NB4 (cell line): ENCODE measurements around the gene YWHAG.
"Not testable (repeated sequence)": the region's sequence is repeated elsewhere in the genome, so short reads cannot be mapped to it uniquely, and the experiment has no call there.

Experiments
- DNase-seq: peaks from one replicate; pipeline ENCODE4 v3.0.0; 2010; ENCODE audit warnings: low read depth
- H3K4me3 ChIP-seq: one replicate; pipeline ENCODE4 v1.5.1; 2011; ENCODE audit warnings: mild to moderate bottlenecking, low read depth, low read length, moderate library complexity
- MYC ChIP-seq: IDR thresholded peaks from 2 replicates; pipeline ENCODE4 v1.6.1; 2011; ENCODE audit warnings: low read depth, low read length
- POLR2A ChIP-seq: IDR thresholded peaks from 2 replicates; pipeline ENCODE4 v1.6.1; 2011; ENCODE audit warnings: mild to moderate bottlenecking; ENCODE audit not compliant: insufficient read length; ENCODE audit errors: extremely low read depth
- TF ChIP-seq, protein P1 (sequence below): IDR thresholded peaks from one replicate; pipeline ENCODE4 v1.5.1; 2012; ENCODE audit warnings: low read depth, low read length
- TF ChIP-seq, protein P2 (sequence below): IDR thresholded peaks from 2 replicates; pipeline ENCODE4 v1.6.1; 2011; ENCODE audit warnings: low read depth, low read length

The YWHAG gene

DNA sequence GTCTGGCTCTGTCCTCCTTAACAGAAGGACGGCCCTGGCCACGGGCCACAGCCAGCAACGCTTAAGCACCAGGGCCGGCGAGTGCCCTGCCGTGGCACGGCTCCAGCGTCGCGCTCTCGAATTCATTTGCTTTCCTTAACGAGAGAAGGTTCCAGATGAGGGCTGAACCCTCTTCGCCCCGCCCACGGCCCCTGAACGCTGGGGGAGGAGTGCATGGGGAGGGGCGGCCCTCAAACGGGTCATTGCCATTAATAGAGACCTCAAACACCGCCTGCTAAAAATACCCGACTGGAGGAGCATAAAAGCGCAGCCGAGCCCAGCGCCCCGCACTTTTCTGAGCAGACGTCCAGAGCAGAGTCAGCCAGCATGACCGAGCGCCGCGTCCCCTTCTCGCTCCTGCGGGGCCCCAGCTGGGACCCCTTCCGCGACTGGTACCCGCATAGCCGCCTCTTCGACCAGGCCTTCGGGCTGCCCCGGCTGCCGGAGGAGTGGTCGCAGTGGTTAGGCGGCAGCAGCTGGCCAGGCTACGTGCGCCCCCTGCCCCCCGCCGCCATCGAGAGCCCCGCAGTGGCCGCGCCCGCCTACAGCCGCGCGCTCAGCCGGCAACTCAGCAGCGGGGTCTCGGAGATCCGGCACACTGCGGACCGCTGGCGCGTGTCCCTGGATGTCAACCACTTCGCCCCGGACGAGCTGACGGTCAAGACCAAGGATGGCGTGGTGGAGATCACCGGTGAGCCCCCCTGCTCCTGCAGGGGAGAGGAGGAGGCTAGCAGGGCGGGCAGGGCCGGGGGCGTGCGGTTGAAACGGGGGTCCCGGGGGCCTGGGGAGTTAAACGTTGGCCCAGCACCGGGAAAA, 56.2 kb downstream of the YWHAG start, which contains the start of gene HSPB1:
Gene HSPB1, plus strand, starts transcription at position 327 of the 855 bp plus-strand sequence. Its CDS starts 40 bp downstream, at position 367.
- TF ChIP-seq MYC (0 out of 2 replicates have a peak, but pooled peaks have one; percentile 9), POLR2A (peak; percentile 66)
- TF ChIP-seq, protein P1, sequence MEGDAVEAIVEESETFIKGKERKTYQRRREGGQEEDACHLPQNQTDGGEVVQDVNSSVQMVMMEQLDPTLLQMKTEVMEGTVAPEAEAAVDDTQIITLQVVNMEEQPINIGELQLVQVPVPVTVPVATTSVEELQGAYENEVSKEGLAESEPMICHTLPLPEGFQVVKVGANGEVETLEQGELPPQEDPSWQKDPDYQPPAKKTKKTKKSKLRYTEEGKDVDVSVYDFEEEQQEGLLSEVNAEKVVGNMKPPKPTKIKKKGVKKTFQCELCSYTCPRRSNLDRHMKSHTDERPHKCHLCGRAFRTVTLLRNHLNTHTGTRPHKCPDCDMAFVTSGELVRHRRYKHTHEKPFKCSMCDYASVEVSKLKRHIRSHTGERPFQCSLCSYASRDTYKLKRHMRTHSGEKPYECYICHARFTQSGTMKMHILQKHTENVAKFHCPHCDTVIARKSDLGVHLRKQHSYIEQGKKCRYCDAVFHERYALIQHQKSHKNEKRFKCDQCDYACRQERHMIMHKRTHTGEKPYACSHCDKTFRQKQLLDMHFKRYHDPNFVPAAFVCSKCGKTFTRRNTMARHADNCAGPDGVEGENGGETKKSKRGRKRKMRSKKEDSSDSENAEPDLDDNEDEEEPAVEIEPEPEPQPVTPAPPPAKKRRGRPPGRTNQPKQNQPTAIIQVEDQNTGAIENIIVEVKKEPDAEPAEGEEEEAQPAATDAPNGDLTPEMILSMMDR, result no peak
- TF ChIP-seq, protein P2, sequence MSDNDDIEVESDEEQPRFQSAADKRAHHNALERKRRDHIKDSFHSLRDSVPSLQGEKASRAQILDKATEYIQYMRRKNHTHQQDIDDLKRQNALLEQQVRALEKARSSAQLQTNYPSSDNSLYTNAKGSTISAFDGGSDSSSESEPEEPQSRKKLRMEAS, result peak; percentile 43; the same call in 1 of the 2 replicates
- H3K4me3 ChIP-seq, result peak within 1 kb of the TSS; percentile 66
- DNase-seq, result peak; percentile 83

DNA sequence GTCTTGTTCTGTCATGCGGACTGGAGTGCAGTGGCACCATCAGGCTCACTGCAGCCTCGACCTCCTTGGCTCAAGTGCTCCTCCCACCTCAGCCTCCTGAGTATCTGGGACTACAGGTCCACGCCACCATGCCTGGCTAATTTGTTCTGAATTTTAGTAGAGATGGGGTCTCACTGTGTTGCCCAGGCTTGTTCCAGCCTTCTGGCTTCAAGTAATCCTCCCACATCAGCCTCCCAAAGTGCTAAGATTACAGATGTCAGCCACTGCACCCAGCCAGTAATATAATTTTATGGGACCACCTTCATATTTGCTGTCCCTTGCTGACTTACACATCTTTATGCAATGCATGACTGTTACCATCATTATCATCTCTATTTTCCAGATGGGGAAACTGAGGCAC, 57.8 kb downstream of the YWHAG start:
- no peak overlapping the region for H3K4me3 ChIP-seq
- DNase-seq, result no peak
- TF ChIP-seq POLR2A (no peak), MYC (no peak)
- TF ChIP-seq, protein P1, result no peak
- TF ChIP-seq, protein P2, result no peak

DNA sequence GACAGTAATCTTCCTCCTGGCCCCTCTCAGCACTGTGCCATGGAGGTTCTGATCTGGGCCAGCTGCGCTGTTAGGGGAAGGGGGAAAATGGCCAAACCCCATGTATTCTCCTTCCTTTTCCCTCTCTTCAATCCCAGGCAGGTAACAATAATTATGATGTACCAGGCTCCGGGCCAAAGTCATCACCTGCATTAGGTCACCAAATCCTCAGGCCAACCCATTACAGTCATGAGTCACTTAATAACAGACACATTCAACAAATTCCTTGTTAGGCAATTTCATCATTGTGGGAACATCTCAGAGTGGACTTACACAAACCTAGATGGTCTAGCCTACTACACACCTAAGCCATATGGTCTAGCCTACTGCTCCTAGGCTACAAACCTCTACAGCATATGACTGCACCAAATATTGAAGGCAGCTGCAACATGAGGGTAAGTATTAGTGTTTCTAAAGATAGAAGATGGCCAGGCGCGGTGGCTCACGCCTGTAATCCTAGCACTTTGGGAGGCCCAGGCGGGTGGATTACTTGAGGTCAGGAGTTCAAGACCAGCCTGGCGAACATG, 58.5 kb downstream of the YWHAG start:
- TF ChIP-seq, protein P1, result no peak
- TF ChIP-seq POLR2A (no peak), MYC (no peak)
- TF ChIP-seq, protein P2, result no peak
- no peak for DNase-seq
- H3K4me3 ChIP-seq, result no peak overlapping the region

DNA sequence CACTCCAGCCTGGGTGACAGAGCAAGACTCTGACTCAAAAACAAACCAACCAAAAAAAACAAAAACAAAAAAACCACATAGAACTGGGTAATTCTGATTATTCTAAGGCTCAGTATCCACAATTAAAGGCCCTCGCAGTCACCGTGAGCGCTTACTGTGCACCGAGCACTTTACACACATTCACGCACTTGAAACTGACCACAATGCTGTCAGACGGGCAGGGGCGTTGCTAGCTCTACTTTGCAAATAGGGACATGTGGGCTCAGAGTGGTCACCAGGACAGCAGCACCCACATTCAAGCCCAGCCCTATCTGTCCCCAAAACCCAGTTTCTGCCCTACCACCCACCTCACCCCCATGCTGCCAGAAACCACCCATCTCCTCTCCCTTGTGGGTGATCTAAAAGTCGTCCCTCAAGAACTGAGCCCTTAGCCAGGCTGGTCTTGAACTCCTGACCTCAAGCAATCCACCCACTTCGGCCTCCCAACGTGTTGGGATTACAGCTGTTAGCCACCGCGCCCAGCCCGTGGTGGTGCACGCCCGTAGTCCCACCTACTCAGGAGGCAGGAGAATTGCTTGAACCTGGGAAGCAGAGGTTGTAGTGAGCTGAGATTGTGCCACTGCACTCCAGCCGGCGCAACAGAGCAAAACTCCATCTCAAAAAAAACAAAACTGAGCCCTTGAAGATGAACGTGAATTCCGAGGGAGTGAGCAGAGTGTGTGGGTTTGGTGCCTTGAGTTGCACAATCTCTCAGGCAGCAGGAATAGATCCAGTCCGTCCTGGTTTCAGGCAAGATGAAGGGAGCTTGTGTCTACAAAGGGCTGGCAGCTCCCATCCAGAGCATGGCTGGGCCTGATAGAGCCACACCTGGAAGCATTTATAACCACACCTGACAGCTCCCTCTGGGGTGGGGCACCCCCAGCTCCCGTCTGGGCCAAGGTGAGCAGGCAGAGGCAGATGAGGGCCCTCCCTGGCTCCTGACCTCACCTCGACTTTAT, 61.7 kb downstream of the YWHAG start:
- no peak overlapping the region for H3K4me3 ChIP-seq
- DNase-seq, result no peak
- TF ChIP-seq POLR2A (no peak), MYC (no peak)

DNA sequence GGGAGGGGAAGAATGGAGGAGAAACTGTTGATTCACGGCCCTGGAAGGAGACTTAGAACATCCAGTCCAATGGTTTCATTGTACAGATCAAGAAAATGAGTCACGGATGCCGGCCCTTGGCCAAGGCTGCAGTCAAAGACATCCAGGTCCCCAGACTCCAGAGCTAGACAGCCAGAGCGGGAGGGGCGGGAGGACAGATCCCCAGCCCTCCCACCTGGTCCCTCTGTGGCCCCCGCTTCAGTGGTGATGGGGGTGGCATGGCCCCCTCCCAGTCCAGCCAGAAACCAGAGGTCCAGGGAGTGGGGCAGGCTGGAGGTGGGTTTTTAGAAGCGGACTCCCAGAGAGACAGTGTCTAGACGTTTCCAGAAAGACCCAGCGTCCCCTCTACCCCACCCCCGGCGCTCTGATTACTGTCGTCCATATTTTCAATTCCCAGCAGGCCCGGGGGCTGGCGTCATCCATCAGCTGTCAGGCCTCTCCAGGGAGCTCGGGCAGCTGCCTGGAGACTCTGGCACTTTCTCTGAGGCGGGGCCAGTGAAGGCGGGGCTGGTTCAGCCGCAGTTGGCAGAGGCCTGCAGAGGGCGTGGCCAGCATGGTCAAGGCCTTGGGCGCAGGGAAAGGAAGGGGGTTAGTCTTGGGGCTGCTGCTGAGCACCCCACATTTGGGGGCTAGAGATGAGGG, 64.3 kb downstream of the YWHAG start:
- peak; percentile 56 for DNase-seq
- no peak overlapping the region for H3K4me3 ChIP-seq
- 0 out of 2 replicates have a peak, but pooled peaks have one; percentile 15 for TF ChIP-seq MYC
- TF ChIP-seq, protein P2, result no peak
- no peak for TF ChIP-seq POLR2A

DNA sequence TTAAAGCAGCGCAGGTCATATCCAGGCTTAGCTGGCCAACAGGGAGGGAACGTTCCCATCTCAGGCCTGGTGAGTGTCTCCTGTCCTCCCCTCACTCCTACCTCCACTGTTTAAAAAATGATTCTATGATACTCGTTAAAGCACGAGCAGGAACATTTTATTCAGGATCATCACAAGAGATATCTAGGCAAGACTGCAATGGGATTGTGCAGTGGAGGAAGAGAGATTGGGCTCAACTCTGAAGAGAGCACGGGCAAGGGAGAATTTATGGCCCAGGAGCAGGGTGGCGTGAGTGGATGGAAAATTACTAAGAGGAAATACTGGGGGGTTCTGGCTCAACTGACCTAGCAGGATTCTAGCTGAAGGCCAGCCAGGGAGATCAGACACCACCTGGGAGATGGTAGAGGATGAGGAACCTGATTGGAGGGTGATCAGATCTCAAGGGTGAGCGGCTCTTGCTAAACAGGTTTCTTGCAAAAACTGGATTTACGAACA, 65.3 kb downstream of the YWHAG start:
- no peak for TF ChIP-seq POLR2A
- TF ChIP-seq, protein P1, result no peak
- TF ChIP-seq MYC, result no peak
- TF ChIP-seq, protein P2, result no peak
- no peak for DNase-seq
- H3K4me3 ChIP-seq, result no peak overlapping the region

DNA sequence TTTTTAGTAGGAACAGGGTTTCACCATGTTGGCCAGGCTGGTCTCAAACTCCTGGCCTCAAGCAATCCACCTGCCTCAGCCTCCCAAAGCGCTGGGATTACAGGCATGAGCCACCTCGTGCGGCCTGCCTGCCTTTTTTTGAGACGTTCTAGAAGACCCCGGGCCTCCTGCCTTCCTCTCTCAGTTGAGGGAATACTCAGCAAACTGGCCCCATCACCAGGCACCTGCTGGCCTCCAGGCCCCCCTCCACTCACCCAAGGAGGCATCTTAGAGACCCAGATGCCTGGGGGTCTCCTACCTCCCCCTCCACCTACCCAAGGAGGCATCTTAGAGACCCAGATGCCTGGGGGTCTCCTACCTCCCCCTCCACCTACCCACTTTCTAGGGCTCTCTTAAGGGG, 65.9 kb downstream of the YWHAG start:
- DNase-seq, H3K4me3 ChIP-seq: not testable (repeated sequence)
